Keratinocyte (primary cell): Measurements from ENCODE around the gene SLC13A1. TPM values are rescaled to one million over a fixed set of nuclear protein-coding genes. Genes with fewer than 3 reads are reported as not detected.

Source experiments
- DNase-seq: peaks from one replicate; pipeline ENCODE4 v3.0.0-alpha.2; 2011; ENCODE audit warnings: low read depth, missing footprints, low spot score
- FAIRE-seq: peaks from 2 replicates; lab custom pipeline; 2011; peaks lifted over from hg19 to GRCh38; lab: Jason Lieb, UNC
- H2AFZ ChIP-seq: 2 replicates; pipeline ENCODE4 v1.6.0; 2012; ENCODE audit warnings: low read length, control low read depth, inconsistent platforms; ENCODE audit not compliant: control insufficient read depth
- H3K27ac ChIP-seq: 2 replicates; pipeline ENCODE4 v1.5.1; 2011; ENCODE audit warnings: low read length; ENCODE audit not compliant: control insufficient read depth, insufficient read depth
- H3K27me3 ChIP-seq: 3 replicates; pipeline ENCODE4 v1.6.0; 2011; ENCODE audit warnings: low read length; ENCODE audit not compliant: control insufficient read depth, insufficient read depth; ENCODE audit errors: extremely low read depth
- H3K36me3 ChIP-seq, 2 experiments: 2 replicates in 1 of 2; 3 replicates in 1 of 2; pipeline ENCODE4 v1.5.1; 2011; ENCODE audit warnings: low read length in 2 of 2, mild to moderate bottlenecking in 1 of 2; ENCODE audit not compliant: control insufficient read depth in 2 of 2, insufficient read depth in 2 of 2; ENCODE audit errors: extremely low read depth in 1 of 2
- H3K4me1 ChIP-seq: 3 replicates; pipeline ENCODE4 v1.5.1; 2011; ENCODE audit warnings: low read length; ENCODE audit not compliant: control insufficient read depth, insufficient read depth; ENCODE audit errors: extremely low read depth
- H3K4me2 ChIP-seq: 3 replicates; pipeline ENCODE4 v1.6.0; 2011; ENCODE audit warnings: low read depth, low read length; ENCODE audit not compliant: control insufficient read depth, insufficient read depth; ENCODE audit errors: extremely low read depth
- H3K4me3 ChIP-seq, 3 experiments: fragments of 200-600 bp in 1 of 3; sonication (generic) in 1 of 3; 2 replicates in 2 of 3; 3 replicates in 1 of 3; pipeline ENCODE4 v1.5.1; 2011 to 2016; ENCODE audit warnings: low read length in 3 of 3, mild to moderate bottlenecking in 3 of 3, control low read depth in 2 of 3, inconsistent platforms in 1 of 3, low read depth in 1 of 3, mixed read lengths in 1 of 3, mixed run types in 1 of 3, moderate library complexity in 1 of 3; ENCODE audit not compliant: control insufficient read depth in 2 of 3, insufficient read depth in 2 of 3; ENCODE audit errors: extremely low read depth in 1 of 3
- H3K79me2 ChIP-seq: 2 replicates; pipeline ENCODE4 v1.6.0; 2012; ENCODE audit warnings: low read length; ENCODE audit not compliant: control insufficient read depth, insufficient read depth
- H3K9ac ChIP-seq: 3 replicates; pipeline ENCODE4 v1.6.0; 2011; ENCODE audit warnings: low read length; ENCODE audit not compliant: control insufficient read depth, insufficient read depth; ENCODE audit errors: extremely low read depth
- H3K9me1 ChIP-seq: 3 replicates; pipeline ENCODE4 v1.6.0; 2011; ENCODE audit warnings: low read length; ENCODE audit not compliant: control insufficient read depth, insufficient read depth; ENCODE audit errors: extremely low read depth
- H3K9me3 ChIP-seq: 2 replicates; pipeline ENCODE4 v1.5.1; 2012; ENCODE audit warnings: low read depth, low read length; ENCODE audit not compliant: control insufficient read depth
- H4K20me1 ChIP-seq: 3 replicates; pipeline ENCODE4 v1.6.0; 2011; ENCODE audit warnings: low read length; ENCODE audit not compliant: control insufficient read depth, insufficient read depth; ENCODE audit errors: extremely low read depth
- EZH2 ChIP-seq: IDR thresholded peaks from one replicate; pipeline ENCODE4 v1.6.1; 2012; ENCODE audit warnings: inconsistent platforms, mild to moderate bottlenecking, low read length, moderate library complexity
- dilution Hi-C: fragments of 300-500 bp; cut with MboI; formaldehyde crosslinking; loops from one replicate; pipeline ENCODE4 v1.7.0; 2020; ENCODE audit warnings: low sequenced_read_pairs; ENCODE audit not compliant: extremely low pct_ligation_motif_present
- polyA plus RNA-seq, 5 experiments: library from polyadenylated mRNA; depleted of rRNA in 3 of 5; stranded (reverse) in 3 of 5; stranded (forward) in 1 of 5; unstranded in 1 of 5; fragments of >200 nt; gene quantifications; 1 replicate in 1 of 5; 2 replicates in 3 of 5; 3 replicates in 1 of 5; pipeline versions ENCODE4 v1.2.1 to v1.2.3, GENCODE V29; 2011 to 2012; ENCODE audit warnings: missing spikeins in 2 of 5, low read depth in 1 of 5, low replicate concordance in 1 of 5
- TF ChIP-seq, protein P1 (sequence below), 3 experiments: IDR thresholded peaks in 1 of 3; conservative IDR thresholded peaks in 1 of 3; optimal IDR thresholded peaks in 1 of 3; 2 replicates in 2 of 3; 3 replicates in 1 of 3; pipeline versions ENCODE3 to v1.5.1; 2011; ENCODE audit warnings: low read length in 3 of 3, mild to moderate bottlenecking in 3 of 3, moderate library complexity in 2 of 3, control low read depth in 1 of 3, inconsistent platforms in 1 of 3; ENCODE audit not compliant: insufficient read depth in 2 of 3; ENCODE audit errors: extremely low read depth in 1 of 3

SLC13A1 gene
- polyA plus RNA-seq, 1 donor (not counting 4 experiments of a cell fraction or from before 2014, with no cell fraction given) = not detected

DNA sequence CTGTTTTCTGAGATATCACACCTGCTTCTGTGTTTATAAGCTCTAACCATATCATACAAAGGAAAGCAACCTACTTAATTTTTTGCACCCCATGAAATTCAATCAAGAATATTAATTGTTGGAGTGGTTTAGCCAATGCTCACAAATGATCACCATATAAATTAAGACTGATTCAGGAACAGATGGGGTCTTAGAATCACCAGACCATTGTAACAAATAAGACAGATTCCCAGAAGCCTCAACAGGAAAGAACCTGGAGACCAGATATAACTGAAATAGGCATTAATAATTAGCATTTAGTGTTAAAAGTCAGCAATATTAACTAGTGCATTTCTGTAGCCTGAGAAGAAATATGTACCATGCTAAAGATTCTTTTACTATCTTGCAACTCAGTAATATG lies 73.6 kb downstream of the SLC13A1 start:
- Histone ChIP-seq H3K79me2 (no peaks in the 10 kb centered on the region), H3K27me3 (no peaks in the 10 kb centered on the region), H3K9me3 (no peaks in the 10 kb centered on the region), H3K4me3 (no peak overlapping the region), H3K9me1 (no peaks in the 10 kb centered on the region), H4K20me1 (no peaks in the 10 kb centered on the region), H3K36me3 (no peaks in the 10 kb centered on the region), H3K27ac (no peak overlapping the region), H3K9ac (no peak overlapping the region), H2AFZ (no peak overlapping the region), H3K4me2 (no peak overlapping the region), H3K4me1 (no peaks in the 10 kb centered on the region)
- dilution Hi-C loops = no loop called here
- FAIRE-seq = no peak
- DNase-seq = no peak
- no peak for TF ChIP-seq EZH2

DNA sequence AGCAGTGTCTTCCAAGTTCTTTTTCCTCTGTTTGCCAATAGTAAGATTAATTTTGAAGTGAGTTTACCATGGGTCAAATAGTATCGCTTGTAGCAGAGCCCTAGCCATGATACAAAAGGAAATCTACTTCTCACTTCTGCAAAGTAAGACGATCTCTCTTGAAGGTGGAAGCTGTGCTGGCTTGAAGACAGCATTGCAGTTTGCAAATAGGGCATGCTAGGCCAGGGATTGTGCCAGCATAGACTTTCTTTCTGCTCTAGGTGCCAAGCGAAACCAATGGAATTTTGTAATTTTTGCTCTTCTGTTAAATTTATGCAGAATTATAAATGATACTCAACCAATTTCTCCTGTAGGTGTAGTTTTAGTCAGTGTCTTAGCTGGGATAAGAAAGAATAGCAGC lies 74.5 kb downstream of the SLC13A1 start:
- DNase-seq (no peak), FAIRE-seq (no peak)
- Histone ChIP-seq H3K9me3 (no peaks in the 10 kb centered on the region), H3K27ac (no peak overlapping the region), H4K20me1 (no peaks in the 10 kb centered on the region), H3K79me2 (no peaks in the 10 kb centered on the region), H2AFZ (no peak overlapping the region), H3K36me3 (no peaks in the 10 kb centered on the region), H3K27me3 (no peaks in the 10 kb centered on the region), H3K4me3 (no peak overlapping the region), H3K9ac (no peak overlapping the region), H3K4me2 (no peak overlapping the region), H3K9me1 (no peaks in the 10 kb centered on the region), H3K4me1 (no peaks in the 10 kb centered on the region)
- TF ChIP-seq, protein P1, sequence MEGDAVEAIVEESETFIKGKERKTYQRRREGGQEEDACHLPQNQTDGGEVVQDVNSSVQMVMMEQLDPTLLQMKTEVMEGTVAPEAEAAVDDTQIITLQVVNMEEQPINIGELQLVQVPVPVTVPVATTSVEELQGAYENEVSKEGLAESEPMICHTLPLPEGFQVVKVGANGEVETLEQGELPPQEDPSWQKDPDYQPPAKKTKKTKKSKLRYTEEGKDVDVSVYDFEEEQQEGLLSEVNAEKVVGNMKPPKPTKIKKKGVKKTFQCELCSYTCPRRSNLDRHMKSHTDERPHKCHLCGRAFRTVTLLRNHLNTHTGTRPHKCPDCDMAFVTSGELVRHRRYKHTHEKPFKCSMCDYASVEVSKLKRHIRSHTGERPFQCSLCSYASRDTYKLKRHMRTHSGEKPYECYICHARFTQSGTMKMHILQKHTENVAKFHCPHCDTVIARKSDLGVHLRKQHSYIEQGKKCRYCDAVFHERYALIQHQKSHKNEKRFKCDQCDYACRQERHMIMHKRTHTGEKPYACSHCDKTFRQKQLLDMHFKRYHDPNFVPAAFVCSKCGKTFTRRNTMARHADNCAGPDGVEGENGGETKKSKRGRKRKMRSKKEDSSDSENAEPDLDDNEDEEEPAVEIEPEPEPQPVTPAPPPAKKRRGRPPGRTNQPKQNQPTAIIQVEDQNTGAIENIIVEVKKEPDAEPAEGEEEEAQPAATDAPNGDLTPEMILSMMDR (optimal IDR thresholded peaks at IDR 0.05 in 1 of 3, IDR thresholded peaks at IDR 0.05 in 1 of 3, conservative IDR thresholded peaks at IDR 0.05 in 1 of 3; ENCODE audit: extremely low read depth in 1 of 3, insufficient read depth in 2 of 3, low read length in 3 of 3) = no peak
- TF ChIP-seq EZH2 = no peak
- dilution Hi-C loops = no loop called here

DNA sequence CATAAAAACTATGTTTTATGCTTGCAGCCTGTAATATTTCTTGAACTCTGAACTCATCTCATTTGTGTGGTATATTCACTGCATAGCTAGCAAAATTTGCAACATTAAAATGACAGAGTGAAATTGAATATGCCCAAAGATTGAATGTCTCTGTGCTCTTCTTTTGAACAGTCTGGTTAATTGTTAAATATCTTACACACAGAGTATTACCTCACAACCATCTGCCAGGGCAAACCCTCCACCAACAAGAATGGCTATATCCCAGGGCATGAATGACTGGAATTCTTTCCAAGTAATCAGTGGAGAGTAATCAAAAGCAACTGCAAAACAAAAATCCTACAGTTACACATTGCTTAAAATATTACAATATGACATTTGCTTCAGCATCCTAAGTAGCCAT lies 76.9 kb downstream of the SLC13A1 start:
- Histone ChIP-seq H3K4me2 (no peak overlapping the region), H3K27me3 (no peaks in the 10 kb centered on the region), H3K4me3 (no peak overlapping the region), H3K79me2 (no peaks in the 10 kb centered on the region), H3K9ac (no peak overlapping the region), H3K9me1 (no peaks in the 10 kb centered on the region), H3K9me3 (no peaks in the 10 kb centered on the region), H3K27ac (no peak overlapping the region), H3K4me1 (no peaks in the 10 kb centered on the region), H4K20me1 (no peaks in the 10 kb centered on the region), H2AFZ (no peak overlapping the region), H3K36me3 (no peaks in the 10 kb centered on the region)
- dilution Hi-C loops = no loop called here
- FAIRE-seq (no peak), DNase-seq (no peak)
- TF ChIP-seq, protein P1 (optimal IDR thresholded peaks at IDR 0.05 in 1 of 3, IDR thresholded peaks at IDR 0.05 in 1 of 3, conservative IDR thresholded peaks at IDR 0.05 in 1 of 3; ENCODE audit: extremely low read depth in 1 of 3, insufficient read depth in 2 of 3, low read length in 3 of 3) = no peak
- TF ChIP-seq EZH2 = no peak
